Measurements from ENCODE around the gene EIF4A3.

- no peak for TF ChIP-seq CTCF (IDR thresholded peaks at IDR 0.05)
- TF ChIP-seq EP300 (IDR thresholded peaks at IDR 0.05) = no peak
Measured at GRCh38 chr17:80180192-80180591, 33.3 kb upstream of the EIF4A3 start.

Measured in tibial nerve (tissue), 4 donors.